ENCODE results near the gene DSTN. TPM values are rescaled to one million over a fixed set of nuclear protein-coding genes. Genes with fewer than 3 reads are reported as not detected.

The DSTN gene
- total and polyA plus RNA-seq, 9 of the 15 experiments (the other 6 are each of a cell fraction or from before 2014, with no cell fraction given), result 25.7 to 88.3 (median 61.0) TPM

GRCh38 chr20:17572034-17572638 is 2.3 kb downstream of the DSTN start (continued):
- TF ChIP-seq, protein P1, sequence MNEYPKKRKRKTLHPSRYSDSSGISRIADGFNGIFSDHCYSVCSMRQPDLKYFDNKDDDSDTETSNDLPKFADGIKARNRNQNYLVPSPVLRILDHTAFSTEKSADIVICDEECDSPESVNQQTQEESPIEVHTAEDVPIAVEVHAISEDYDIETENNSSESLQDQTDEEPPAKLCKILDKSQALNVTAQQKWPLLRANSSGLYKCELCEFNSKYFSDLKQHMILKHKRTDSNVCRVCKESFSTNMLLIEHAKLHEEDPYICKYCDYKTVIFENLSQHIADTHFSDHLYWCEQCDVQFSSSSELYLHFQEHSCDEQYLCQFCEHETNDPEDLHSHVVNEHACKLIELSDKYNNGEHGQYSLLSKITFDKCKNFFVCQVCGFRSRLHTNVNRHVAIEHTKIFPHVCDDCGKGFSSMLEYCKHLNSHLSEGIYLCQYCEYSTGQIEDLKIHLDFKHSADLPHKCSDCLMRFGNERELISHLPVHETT (CRISPR knock-in tag; conservative IDR thresholded peaks at IDR 0.05 in 1 of 2, IDR thresholded peaks at IDR 0.05 in 1 of 2), result no peak
- no peak for TF ChIP-seq NFATC3 (IDR thresholded peaks at IDR 0.05)
- TF ChIP-seq MBD2 (IDR thresholded peaks at IDR 0.05; ENCODE audit: borderline replicate concordance, low read depth), result no peak
- no peak for TF ChIP-seq ZNF398 (CRISPR knock-in tag; IDR thresholded peaks at IDR 0.05)
- no peak for TF ChIP-seq KDM1A (IDR thresholded peaks at IDR 0.05)
- no peak for TF ChIP-seq ZNF165 (CRISPR knock-in tag; IDR thresholded peaks at IDR 0.05; ENCODE audit: borderline replicate concordance)

- FAIRE-seq (no peak), ATAC-seq (no peak), DNase-seq (ENCODE audit: extremely low read depth in 1 of 4, low spot score in 3 of 4) (no peak)
- Histone ChIP-seq H3K4me3 (no peak overlapping the region), H3K9me3 (replicated peaks; ENCODE audit: control insufficient read depth, insufficient read depth, low read depth, low read length) (no peaks in the 10 kb centered on the region), H4K20me1 (replicated peaks; ENCODE audit: control insufficient read depth, insufficient read depth, low read length) (peaks cover 7% of the 10 kb centered on the region; the same call in 1 of the 2 replicates), H2AFZ (ENCODE audit: low read depth, low read length) (no peak overlapping the region), H3K9ac (ENCODE audit: insufficient read depth in 1 of 2, low read depth in 2 of 2, low read length in 2 of 2) (no peak overlapping the region), H3K4me1 (replicated peaks in 1 of 2; ENCODE audit: control insufficient read depth in 2 of 2, insufficient read depth in 2 of 2, low read length in 2 of 2) (peaks cover 12 to 17% of the 10 kb centered on the region in 2 experiments), H3K4me2 (ENCODE audit: insufficient read depth, low read length) (no peak overlapping the region), H3K79me2 (ENCODE audit: control insufficient read depth, insufficient read depth, low read length) (peaks cover 70% of the 10 kb centered on the region), H3K36me3 (ENCODE audit: control insufficient read depth, insufficient read depth, low read length) (no peaks in the 10 kb centered on the region), H3K9me1 (ENCODE audit: control insufficient read depth, insufficient read depth, low read length) (no peaks in the 10 kb centered on the region), H3K27ac (ENCODE audit: extremely low read depth, low read depth, low read length) (no peak overlapping the region), H3K27me3 (ENCODE audit: control insufficient read depth in 2 of 2, insufficient read depth in 2 of 2, low read length in 2 of 2) (no peaks in the 10 kb centered on the region)
- 93% methylated on average over 3 of the region's 3 CpGs for WGBS (ENCODE audit: insufficient coverage, low coverage, missing lambda C conversion rate)
- BruUV-seq (replicated peaks), result no TSS peak
- POLR2A ChIA-PET, result interaction anchor here (1.4 kb wide), 1 partner anchor 11 kb away, joined by 4 read pairs; no protein-coding TSS in a partner anchor
- in situ Hi-C loops (cut with MboI) (no loop called here), intact Hi-C loops (cut with micrococcal nuclease) (no loop called here)
- CTCF ChIA-PET (ENCODE audit: low intra/inter-chr PET ratio), result no interaction called here
- TF ChIP-seq, protein P2, sequence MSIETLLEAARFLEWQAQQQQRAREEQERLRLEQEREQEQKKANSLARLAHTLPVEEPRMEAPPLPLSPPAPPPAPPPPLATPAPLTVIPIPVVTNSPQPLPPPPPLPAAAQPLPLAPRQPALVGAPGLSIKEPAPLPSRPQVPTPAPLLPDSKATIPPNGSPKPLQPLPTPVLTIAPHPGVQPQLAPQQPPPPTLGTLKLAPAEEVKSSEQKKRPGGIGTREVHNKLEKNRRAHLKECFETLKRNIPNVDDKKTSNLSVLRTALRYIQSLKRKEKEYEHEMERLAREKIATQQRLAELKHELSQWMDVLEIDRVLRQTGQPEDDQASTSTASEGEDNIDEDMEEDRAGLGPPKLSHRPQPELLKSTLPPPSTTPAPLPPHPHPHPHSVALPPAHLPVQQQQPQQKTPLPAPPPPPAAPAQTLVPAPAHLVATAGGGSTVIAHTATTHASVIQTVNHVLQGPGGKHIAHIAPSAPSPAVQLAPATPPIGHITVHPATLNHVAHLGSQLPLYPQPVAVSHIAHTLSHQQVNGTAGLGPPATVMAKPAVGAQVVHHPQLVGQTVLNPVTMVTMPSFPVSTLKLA (conservative IDR thresholded peaks at IDR 0.05), result no peak
- TF ChIP-seq RNF2 (IDR thresholded peaks at IDR 0.05), result no peak
- TF ChIP-seq STAT5A (IDR thresholded peaks at IDR 0.05; ENCODE audit: borderline replicate concordance, low read length), result no peak
- TF ChIP-seq, protein P3, sequence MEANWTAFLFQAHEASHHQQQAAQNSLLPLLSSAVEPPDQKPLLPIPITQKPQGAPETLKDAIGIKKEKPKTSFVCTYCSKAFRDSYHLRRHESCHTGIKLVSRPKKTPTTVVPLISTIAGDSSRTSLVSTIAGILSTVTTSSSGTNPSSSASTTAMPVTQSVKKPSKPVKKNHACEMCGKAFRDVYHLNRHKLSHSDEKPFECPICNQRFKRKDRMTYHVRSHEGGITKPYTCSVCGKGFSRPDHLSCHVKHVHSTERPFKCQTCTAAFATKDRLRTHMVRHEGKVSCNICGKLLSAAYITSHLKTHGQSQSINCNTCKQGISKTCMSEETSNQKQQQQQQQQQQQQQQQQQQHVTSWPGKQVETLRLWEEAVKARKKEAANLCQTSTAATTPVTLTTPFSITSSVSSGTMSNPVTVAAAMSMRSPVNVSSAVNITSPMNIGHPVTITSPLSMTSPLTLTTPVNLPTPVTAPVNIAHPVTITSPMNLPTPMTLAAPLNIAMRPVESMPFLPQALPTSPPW (CRISPR knock-in tag; IDR thresholded peaks at IDR 0.05), result no peak
- no peak for TF ChIP-seq TEAD2 (tag; IDR thresholded peaks at IDR 0.05)
- no peak for TF ChIP-seq MTF1 (CRISPR knock-in tag; IDR thresholded peaks at IDR 0.05; ENCODE audit: borderline replicate concordance)
- no peak for TF ChIP-seq ZNF408 (CRISPR knock-in tag; IDR thresholded peaks at IDR 0.05; ENCODE audit: low read depth)
- TF ChIP-seq TCF7 (IDR thresholded peaks at IDR 0.05; ENCODE audit: borderline replicate concordance), result no peak
Observed at GRCh38 chr20:17573463-17573862, 3.6 kb downstream of the DSTN start.
